ENCODE data around the gene CORIN. TPM values are rescaled to one million over a fixed set of nuclear protein-coding genes. Genes with fewer than 3 reads are reported as not detected.
"Not testable (repeated sequence)": the region's sequence is repeated elsewhere in the genome, so short reads cannot be mapped to it uniquely, and the experiment has no call there.

The CORIN gene
- total and polyA plus RNA-seq, 8 donors, result 0.05 to 1.1 (median 0.23) TPM; not detected in 1

DNA sequence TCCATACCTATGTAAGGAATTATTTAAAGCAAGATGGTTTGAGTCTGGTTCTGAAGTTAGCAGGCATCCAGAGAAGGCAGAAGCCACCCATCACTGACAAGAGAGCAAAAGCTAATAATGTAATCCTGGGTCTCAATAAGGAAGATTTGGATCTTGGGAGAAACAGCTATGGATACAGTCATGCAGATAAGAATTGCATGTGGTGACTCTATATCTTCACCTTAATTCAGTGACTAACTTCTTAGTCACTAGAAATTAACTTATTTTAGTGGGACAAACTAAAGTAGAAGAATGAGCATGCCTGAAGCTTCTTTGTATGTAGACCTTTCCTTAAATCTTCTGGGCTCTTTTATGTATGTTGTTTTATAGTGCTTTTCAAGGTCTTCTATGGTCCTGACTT, 286.2 kb downstream of the CORIN start:
- no peaks in the 10 kb centered on the region for H3K27me3 ChIP-seq
- no peaks in the 10 kb centered on the region for H3K4me1 ChIP-seq
- no peak overlapping the region for H3K27ac ChIP-seq
- peaks cover 0 to 6% (median 4%) of the 10 kb centered on the region in 3 donors for H3K36me3 ChIP-seq
- DNase-seq (no peak), ATAC-seq (no peak), FAIRE-seq (no peak)
- TF ChIP-seq, protein P1, sequence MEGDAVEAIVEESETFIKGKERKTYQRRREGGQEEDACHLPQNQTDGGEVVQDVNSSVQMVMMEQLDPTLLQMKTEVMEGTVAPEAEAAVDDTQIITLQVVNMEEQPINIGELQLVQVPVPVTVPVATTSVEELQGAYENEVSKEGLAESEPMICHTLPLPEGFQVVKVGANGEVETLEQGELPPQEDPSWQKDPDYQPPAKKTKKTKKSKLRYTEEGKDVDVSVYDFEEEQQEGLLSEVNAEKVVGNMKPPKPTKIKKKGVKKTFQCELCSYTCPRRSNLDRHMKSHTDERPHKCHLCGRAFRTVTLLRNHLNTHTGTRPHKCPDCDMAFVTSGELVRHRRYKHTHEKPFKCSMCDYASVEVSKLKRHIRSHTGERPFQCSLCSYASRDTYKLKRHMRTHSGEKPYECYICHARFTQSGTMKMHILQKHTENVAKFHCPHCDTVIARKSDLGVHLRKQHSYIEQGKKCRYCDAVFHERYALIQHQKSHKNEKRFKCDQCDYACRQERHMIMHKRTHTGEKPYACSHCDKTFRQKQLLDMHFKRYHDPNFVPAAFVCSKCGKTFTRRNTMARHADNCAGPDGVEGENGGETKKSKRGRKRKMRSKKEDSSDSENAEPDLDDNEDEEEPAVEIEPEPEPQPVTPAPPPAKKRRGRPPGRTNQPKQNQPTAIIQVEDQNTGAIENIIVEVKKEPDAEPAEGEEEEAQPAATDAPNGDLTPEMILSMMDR (IDR thresholded peaks at IDR 0.05), result no peak
- intact Hi-C loops (cut with DNase I), result no loop called here
- H3K4me3 ChIP-seq, result no peak overlapping the region
- no peaks in the 10 kb centered on the region for H3K9me3 ChIP-seq

DNA sequence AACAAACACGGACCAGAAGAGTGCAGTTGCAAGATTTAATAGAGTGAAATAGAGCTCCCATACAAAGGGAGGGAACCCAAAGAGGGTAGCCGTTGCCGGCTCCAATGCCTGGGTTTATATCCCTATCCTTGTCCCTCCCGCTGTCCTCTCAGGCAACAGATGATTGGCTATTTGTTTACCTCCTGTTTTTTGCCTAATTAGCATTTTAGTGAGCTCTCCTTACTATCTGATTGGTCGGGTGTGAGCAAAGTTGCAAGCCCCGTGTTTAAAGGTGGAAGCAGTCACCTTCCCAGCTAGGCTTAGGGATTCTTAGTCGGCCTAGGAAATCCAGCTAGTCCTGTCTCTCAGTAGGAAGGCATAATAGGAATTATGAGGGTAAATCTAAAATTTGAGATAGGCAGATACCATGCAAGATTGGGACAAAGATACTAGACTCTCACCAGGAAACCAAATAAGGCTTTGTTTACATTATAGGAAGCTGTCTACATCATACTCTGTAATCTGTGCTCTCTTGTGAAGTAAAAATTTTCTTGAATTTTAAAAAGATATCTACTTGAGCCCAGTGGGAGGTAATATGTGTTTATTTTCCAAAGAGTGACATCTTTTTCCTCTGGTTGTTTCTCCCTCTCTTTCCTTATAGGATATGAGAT, 286.8 kb downstream of the CORIN start:
- 89 to 91% methylated on average over 7 of the region's 7 CpGs for WGBS, 2 donors
- H3K4me3 ChIP-seq, result no peak overlapping the region
- H3K36me3 ChIP-seq, result peaks cover 0 to 11% (median 8%) of the 10 kb centered on the region in 3 donors
- no peak for ATAC-seq
- DNase-seq, result no peak
- H3K27me3 ChIP-seq, result no peaks in the 10 kb centered on the region
- no peaks in the 10 kb centered on the region for H3K4me1 ChIP-seq
- no peaks in the 10 kb centered on the region for H3K9me3 ChIP-seq
- FAIRE-seq, result no peak
- TF ChIP-seq, protein P1 (IDR thresholded peaks at IDR 0.05), result no peak
- intact Hi-C loops (cut with DNase I), result no loop called here
- no peak overlapping the region for H3K27ac ChIP-seq

DNA sequence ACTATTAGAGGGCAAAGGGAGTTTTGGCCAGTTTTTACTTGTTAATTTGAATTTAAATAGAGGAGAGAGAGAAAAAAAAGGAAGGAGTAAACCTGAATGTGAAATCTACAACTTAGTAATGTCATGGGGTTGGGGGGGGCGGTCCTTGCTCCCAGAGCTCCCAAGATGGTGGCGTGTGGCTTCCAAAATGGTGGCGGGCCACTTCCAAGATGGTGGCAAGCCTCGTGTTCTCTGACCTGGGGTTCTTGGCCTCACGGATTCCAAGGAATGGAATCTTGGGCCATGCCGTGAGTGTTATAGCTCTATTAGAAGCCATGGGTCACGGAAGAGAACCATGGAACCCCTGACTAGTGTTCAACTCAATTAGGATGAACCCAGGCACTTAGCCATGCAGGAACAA, 287.5 kb downstream of the CORIN start:
- H3K27me3 ChIP-seq; H3K9me3 ChIP-seq; intact Hi-C loops (cut with DNase I); DNase-seq; H3K27ac ChIP-seq; H3K4me1 ChIP-seq; ATAC-seq; H3K4me3 ChIP-seq; FAIRE-seq: not testable (repeated sequence)
- H3K36me3 ChIP-seq, result peaks cover 0 to 11% (median 8%) of the 10 kb centered on the region in 3 donors
- 90 to 96% methylated on average over 7 of the region's 7 CpGs for WGBS, 2 donors

Small RNAs within 50 kb of the gene (microRNA-seq; reads per million reads assigned to microRNA genes)
- 0 reads per million in 2 donors for gene MIR8053

Other genes starting within 250 kb of the CORIN start
- gene NFXL1, start 76.5 kb upstream of the CORIN start, total RNA-seq, result 10 to 100 TPM in 4 of 6 donors, 1 to 10 TPM in 2; 8.7 to 11.5 (median 10.3) TPM
- 1 to 10 TPM; 7.5 to 8.9 TPM for gene NFXL1, start 76.5 kb upstream of the CORIN start, polyA plus RNA-seq
- gene CNGA1, start 178.6 kb upstream of the CORIN start, total RNA-seq, result 1 to 10 TPM in 3 of 6 donors, under 1 TPM in 3; 0.67 to 3.2 (median 1.3) TPM
- 1 to 10 TPM in 1 of 2 donors, under 1 TPM in 1; 0.99 to 2.1 TPM for gene CNGA1, start 178.6 kb upstream of the CORIN start, polyA plus RNA-seq
- gene NIPAL1, start 178.7 kb upstream of the CORIN start, total RNA-seq, result 1 to 10 TPM; 2.2 to 4.4 (median 2.5) TPM
- gene NIPAL1, start 178.7 kb upstream of the CORIN start, polyA plus RNA-seq, result 1 to 10 TPM in 1 of 2 donors, under 1 TPM in 1; 0.96 to 1.3 TPM